Measurements from ENCODE around the gene NRCAM.

NRCAM gene

DNA sequence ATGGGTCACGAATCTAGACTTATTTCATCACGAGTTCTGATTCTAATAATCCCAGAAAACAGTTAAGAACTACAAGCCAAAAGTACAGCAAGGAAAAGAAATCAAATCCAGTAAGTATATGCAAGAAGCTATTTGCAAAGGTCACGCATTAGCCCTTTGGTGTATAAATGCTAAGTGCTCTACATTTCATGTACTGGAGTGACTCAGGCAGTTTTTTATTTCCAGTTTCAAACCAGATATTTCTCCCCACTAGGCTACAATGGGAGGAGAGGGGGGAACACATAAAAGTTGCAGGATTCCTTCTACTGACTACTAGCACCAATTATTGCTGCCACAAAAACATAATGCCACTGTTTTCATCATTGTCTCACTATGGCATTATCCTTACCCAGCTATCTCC is 148.0 kb downstream of the NRCAM start:
- no peak overlapping the region for H3K4me2 ChIP-seq (ENCODE audit: low read depth, low read length)
- TF ChIP-seq EZH2phosphoT487 (IDR thresholded peaks at IDR 0.05; ENCODE audit: low read length) = no peak
- TF ChIP-seq, protein P1, sequence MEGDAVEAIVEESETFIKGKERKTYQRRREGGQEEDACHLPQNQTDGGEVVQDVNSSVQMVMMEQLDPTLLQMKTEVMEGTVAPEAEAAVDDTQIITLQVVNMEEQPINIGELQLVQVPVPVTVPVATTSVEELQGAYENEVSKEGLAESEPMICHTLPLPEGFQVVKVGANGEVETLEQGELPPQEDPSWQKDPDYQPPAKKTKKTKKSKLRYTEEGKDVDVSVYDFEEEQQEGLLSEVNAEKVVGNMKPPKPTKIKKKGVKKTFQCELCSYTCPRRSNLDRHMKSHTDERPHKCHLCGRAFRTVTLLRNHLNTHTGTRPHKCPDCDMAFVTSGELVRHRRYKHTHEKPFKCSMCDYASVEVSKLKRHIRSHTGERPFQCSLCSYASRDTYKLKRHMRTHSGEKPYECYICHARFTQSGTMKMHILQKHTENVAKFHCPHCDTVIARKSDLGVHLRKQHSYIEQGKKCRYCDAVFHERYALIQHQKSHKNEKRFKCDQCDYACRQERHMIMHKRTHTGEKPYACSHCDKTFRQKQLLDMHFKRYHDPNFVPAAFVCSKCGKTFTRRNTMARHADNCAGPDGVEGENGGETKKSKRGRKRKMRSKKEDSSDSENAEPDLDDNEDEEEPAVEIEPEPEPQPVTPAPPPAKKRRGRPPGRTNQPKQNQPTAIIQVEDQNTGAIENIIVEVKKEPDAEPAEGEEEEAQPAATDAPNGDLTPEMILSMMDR (IDR thresholded peaks at IDR 0.05; ENCODE audit: low read length) = no peak
- no peak for TF ChIP-seq EZH2 (optimal IDR thresholded peaks at IDR 0.05; ENCODE audit: low read depth, low read length)
- no peaks in the 10 kb centered on the region; the same call in 1 of the 2 replicates for H3K9me2 ChIP-seq (replicated peaks; ENCODE audit: insufficient read depth, low read length)
- no peaks in the 10 kb centered on the region for H3K27me3 ChIP-seq (replicated peaks; ENCODE audit: insufficient read depth, low read length)
- H2AFZ ChIP-seq (ENCODE audit: low read length) = no peak overlapping the region
- DNase-seq = no peak
- H3K27ac ChIP-seq (ENCODE audit: low read length) = no peak overlapping the region
- no peaks in the 10 kb centered on the region for H3F3A ChIP-seq (ENCODE audit: insufficient read depth, low read length)
- H3K4me3 ChIP-seq (ENCODE audit: low read length) = no peak overlapping the region
- no peak overlapping the region for H3K9ac ChIP-seq (ENCODE audit: low read length)
- H3K79me2 ChIP-seq (ENCODE audit: low read length) = no peaks in the 10 kb centered on the region
- H4K20me1 ChIP-seq (ENCODE audit: insufficient read depth, low read length) = no peaks in the 10 kb centered on the region
- no peaks in the 10 kb centered on the region for H3K9me3 ChIP-seq (replicated peaks; ENCODE audit: insufficient read depth, low read length)
- no peaks in the 10 kb centered on the region for H3K36me3 ChIP-seq (replicated peaks; ENCODE audit: insufficient read depth, low read length)
- H3K4me1 ChIP-seq (ENCODE audit: low read length) = no peaks in the 10 kb centered on the region

DNA sequence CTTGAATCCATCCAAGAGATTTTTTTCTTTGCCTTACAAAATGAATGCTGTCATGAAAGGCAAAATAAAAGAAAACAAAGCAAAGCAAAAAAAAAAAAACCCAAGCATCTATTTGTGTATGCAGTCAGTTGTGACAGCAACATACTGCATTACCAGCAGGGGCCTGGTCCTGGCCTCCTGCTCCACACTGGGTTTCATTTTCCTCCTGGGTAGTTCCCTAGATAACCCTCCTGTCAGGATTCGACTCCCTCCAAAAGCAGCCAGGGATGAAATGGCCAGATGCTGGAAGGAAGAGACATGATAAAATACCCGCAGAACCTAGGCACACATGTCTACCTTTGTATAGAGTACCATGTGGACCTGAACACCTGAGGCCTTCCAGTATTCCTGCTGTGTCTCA is 148.6 kb downstream of the NRCAM start:
- no peaks in the 10 kb centered on the region for H3F3A ChIP-seq (ENCODE audit: insufficient read depth, low read length)
- no peaks in the 10 kb centered on the region for H3K36me3 ChIP-seq (replicated peaks; ENCODE audit: insufficient read depth, low read length)
- no peak overlapping the region for H3K27ac ChIP-seq (ENCODE audit: low read length)
- H3K9me2 ChIP-seq (replicated peaks; ENCODE audit: insufficient read depth, low read length) = no peaks in the 10 kb centered on the region; the same call in 1 of the 2 replicates
- H3K27me3 ChIP-seq (replicated peaks; ENCODE audit: insufficient read depth, low read length) = no peaks in the 10 kb centered on the region
- no peaks in the 10 kb centered on the region for H3K79me2 ChIP-seq (ENCODE audit: low read length)
- no peaks in the 10 kb centered on the region for H3K4me1 ChIP-seq (ENCODE audit: low read length)
- no peak overlapping the region for H3K9ac ChIP-seq (ENCODE audit: low read length)
- TF ChIP-seq EZH2phosphoT487 (IDR thresholded peaks at IDR 0.05; ENCODE audit: low read length) (no peak), EZH2 (optimal IDR thresholded peaks at IDR 0.05; ENCODE audit: low read depth, low read length) (no peak)
- TF ChIP-seq, protein P1 (IDR thresholded peaks at IDR 0.05; ENCODE audit: low read length) = no peak
- H3K4me2 ChIP-seq (ENCODE audit: low read depth, low read length) = no peak overlapping the region
- no peak overlapping the region for H2AFZ ChIP-seq (ENCODE audit: low read length)
- H3K9me3 ChIP-seq (replicated peaks; ENCODE audit: insufficient read depth, low read length) = no peaks in the 10 kb centered on the region
- H4K20me1 ChIP-seq (ENCODE audit: insufficient read depth, low read length) = no peaks in the 10 kb centered on the region
- H3K4me3 ChIP-seq (ENCODE audit: low read length) = no peak overlapping the region
- no peak for DNase-seq

DNA sequence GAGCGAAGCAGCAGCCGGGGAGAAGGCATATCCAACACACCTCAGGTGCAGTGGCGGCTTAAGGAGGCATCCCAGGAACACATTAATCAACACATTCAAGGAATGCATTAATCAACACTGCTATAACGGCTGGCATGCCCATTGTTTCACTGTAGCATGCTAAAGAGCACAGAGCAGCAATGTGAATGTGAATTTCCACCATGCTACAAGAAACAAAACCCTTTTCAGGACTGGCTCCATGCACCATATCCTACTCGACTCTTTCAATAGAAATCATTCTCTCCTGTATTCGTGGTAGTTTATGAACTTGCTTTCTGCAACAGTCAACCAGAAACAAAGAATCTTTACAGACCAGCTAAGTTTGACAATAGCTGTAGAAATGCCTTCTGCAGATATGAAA is 149.0 kb downstream of the NRCAM start:
- no peak overlapping the region for H3K27ac ChIP-seq (ENCODE audit: low read length)
- TF ChIP-seq EZH2 (optimal IDR thresholded peaks at IDR 0.05; ENCODE audit: low read depth, low read length) = no peak
- no peak overlapping the region for H3K9ac ChIP-seq (ENCODE audit: low read length)
- H3K9me2 ChIP-seq (replicated peaks; ENCODE audit: insufficient read depth, low read length) = no peaks in the 10 kb centered on the region; the same call in 1 of the 2 replicates
- no peak overlapping the region for H3K4me3 ChIP-seq (ENCODE audit: low read length)
- H3K4me2 ChIP-seq (ENCODE audit: low read depth, low read length) = no peak overlapping the region
- H4K20me1 ChIP-seq (ENCODE audit: insufficient read depth, low read length) = no peaks in the 10 kb centered on the region
- no peaks in the 10 kb centered on the region for H3K36me3 ChIP-seq (replicated peaks; ENCODE audit: insufficient read depth, low read length)
- H2AFZ ChIP-seq (ENCODE audit: low read length) = no peak overlapping the region
- no peaks in the 10 kb centered on the region for H3K9me3 ChIP-seq (replicated peaks; ENCODE audit: insufficient read depth, low read length)
- H3K79me2 ChIP-seq (ENCODE audit: low read length) = no peaks in the 10 kb centered on the region
- no peak for DNase-seq
- H3K27me3 ChIP-seq (replicated peaks; ENCODE audit: insufficient read depth, low read length) = no peaks in the 10 kb centered on the region
- H3F3A ChIP-seq (ENCODE audit: insufficient read depth, low read length) = no peaks in the 10 kb centered on the region
- H3K4me1 ChIP-seq (ENCODE audit: low read length) = no peaks in the 10 kb centered on the region

DNA sequence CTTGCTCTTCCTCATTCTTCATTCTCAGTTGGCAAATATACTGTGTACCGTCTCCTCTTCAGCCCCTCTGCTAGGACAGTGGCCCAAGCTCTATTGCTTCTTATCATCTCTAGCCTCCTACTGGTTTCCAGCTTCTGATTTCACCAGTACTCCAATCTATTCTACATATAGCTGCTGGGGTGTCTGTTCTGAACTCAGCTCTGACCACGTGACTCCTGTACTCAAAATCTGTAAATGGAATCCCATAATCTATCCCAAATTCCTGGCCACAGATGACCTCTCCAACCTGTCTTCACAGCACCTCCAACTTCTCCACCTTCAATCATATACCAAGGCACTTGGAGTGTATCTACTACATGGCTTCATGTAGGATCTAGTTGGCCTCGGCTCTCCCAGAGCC is 152.9 kb downstream of the NRCAM start:
- H3K9me3 ChIP-seq (replicated peaks; ENCODE audit: insufficient read depth, low read length) = no peaks in the 10 kb centered on the region
- H3F3A ChIP-seq (ENCODE audit: insufficient read depth, low read length) = no peaks in the 10 kb centered on the region
- H3K27ac ChIP-seq (ENCODE audit: low read length) = no peak overlapping the region
- DNase-seq = no peak
- H3K79me2 ChIP-seq (ENCODE audit: low read length) = no peaks in the 10 kb centered on the region
- H3K36me3 ChIP-seq (replicated peaks; ENCODE audit: insufficient read depth, low read length) = no peaks in the 10 kb centered on the region
- no peaks in the 10 kb centered on the region for H3K4me1 ChIP-seq (ENCODE audit: low read length)
- no peak overlapping the region for H3K4me2 ChIP-seq (ENCODE audit: low read depth, low read length)
- H3K27me3 ChIP-seq (replicated peaks; ENCODE audit: insufficient read depth, low read length) = no peaks in the 10 kb centered on the region
- no peaks in the 10 kb centered on the region; the same call in 1 of the 2 replicates for H3K9me2 ChIP-seq (replicated peaks; ENCODE audit: insufficient read depth, low read length)
- no peak overlapping the region for H3K9ac ChIP-seq (ENCODE audit: low read length)
- TF ChIP-seq, protein P1 (IDR thresholded peaks at IDR 0.05; ENCODE audit: low read length) = no peak
- TF ChIP-seq EZH2phosphoT487 (IDR thresholded peaks at IDR 0.05; ENCODE audit: low read length) (no peak), EZH2 (optimal IDR thresholded peaks at IDR 0.05; ENCODE audit: low read depth, low read length) (no peak)
- no peak overlapping the region for H2AFZ ChIP-seq (ENCODE audit: low read length)
- no peaks in the 10 kb centered on the region for H4K20me1 ChIP-seq (ENCODE audit: insufficient read depth, low read length)
- no peak overlapping the region for H3K4me3 ChIP-seq (ENCODE audit: low read length)

All from MM.1S (cell line).